OCI-LY7 (cell line): ENCODE measurements around the gene PITPNC1.

Experiments
- CTCF ChIP-seq: fragments of 200-600 bp; sonication (generic); conservative IDR thresholded peaks from 2 replicates; pipeline ENCODE4 v1.5.1; 2014; ENCODE audit warnings: mild to moderate bottlenecking, antibody characterized with exemption, low read length, moderate library complexity, mixed read lengths
- EZH2phosphoT487 ChIP-seq: fragments of 200-600 bp; sonication (generic); IDR thresholded peaks from 2 replicates; pipeline ENCODE4 v1.6.1; 2018; ENCODE audit warnings: low read depth, borderline replicate concordance, mild to moderate bottlenecking, mixed run types, antibody characterized with exemption, low read length, moderate library complexity, mixed read lengths

GRCh38 chr17:67425571-67426160 is 48.6 kb downstream of the PITPNC1 start:
- TF ChIP-seq CTCF (no peak), EZH2phosphoT487 (no peak)
